VCaP (cell line): ENCODE measurements around the gene MBOAT1.
A peak's percentile ranks its signal among the peaks of the same experiment; 100 is the strongest.

Experiments used
- H3K27ac ChIP-seq: fragments of 450-650 bp; 2 replicates; pipeline ENCODE4 v1.5.1; 2017
- TF ChIP-seq, protein P1 (sequence below): fragments of 450-650 bp; conservative IDR thresholded peaks from 2 replicates; pipeline ENCODE4 v1.5.1; 2017; ENCODE audit warnings: mild to moderate bottlenecking, moderate library complexity

MBOAT1 gene

DNA sequence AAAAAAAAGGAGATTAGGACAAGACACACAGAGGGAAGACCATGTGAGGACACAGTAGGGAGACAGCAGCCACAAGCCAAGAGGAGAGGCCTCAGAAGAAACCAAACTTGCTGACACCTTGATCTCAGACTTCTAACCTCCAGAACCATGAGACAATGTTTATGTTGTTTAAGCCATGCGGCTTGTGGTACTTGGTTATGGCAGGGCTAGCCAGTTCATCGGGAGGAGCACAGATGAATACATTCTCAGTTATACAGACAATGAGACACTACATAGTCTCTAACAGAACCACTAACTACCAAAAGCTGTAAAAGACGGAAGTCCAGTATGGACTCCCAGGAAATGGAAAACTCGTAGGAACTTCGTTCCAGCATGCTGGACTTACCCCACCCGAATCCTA lies 116.8 kb downstream of the MBOAT1 start:
- no peak overlapping the region for H3K27ac ChIP-seq
- TF ChIP-seq, protein P1, sequence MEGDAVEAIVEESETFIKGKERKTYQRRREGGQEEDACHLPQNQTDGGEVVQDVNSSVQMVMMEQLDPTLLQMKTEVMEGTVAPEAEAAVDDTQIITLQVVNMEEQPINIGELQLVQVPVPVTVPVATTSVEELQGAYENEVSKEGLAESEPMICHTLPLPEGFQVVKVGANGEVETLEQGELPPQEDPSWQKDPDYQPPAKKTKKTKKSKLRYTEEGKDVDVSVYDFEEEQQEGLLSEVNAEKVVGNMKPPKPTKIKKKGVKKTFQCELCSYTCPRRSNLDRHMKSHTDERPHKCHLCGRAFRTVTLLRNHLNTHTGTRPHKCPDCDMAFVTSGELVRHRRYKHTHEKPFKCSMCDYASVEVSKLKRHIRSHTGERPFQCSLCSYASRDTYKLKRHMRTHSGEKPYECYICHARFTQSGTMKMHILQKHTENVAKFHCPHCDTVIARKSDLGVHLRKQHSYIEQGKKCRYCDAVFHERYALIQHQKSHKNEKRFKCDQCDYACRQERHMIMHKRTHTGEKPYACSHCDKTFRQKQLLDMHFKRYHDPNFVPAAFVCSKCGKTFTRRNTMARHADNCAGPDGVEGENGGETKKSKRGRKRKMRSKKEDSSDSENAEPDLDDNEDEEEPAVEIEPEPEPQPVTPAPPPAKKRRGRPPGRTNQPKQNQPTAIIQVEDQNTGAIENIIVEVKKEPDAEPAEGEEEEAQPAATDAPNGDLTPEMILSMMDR: no peak

GRCh38 chr6:20092071-20092566 lies 120.2 kb downstream of the MBOAT1 start:
- TF ChIP-seq, protein P1: peak; percentile 95
- no peak overlapping the region for H3K27ac ChIP-seq

DNA sequence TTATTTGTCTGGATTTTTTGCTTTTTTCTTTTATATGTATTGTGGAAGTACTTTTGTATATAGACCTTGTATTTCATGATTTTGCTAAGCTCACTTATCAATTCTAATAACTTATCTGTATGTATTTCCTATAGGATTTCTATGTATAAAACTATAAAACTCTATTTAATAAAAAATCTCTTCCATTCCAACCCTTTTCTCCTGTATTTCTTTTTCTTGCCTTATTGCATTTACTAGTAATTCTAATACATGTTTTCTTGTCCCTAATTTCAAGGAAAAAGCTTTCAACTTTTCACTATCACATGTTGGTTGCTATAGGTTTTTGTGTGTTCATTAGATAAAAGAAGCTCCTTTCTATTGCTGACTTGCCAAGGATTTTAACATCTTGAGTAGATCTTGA lies 125.3 kb downstream of the MBOAT1 start:
- TF ChIP-seq, protein P1: no peak
- H3K27ac ChIP-seq: no peak overlapping the region

GRCh38 chr6:20085817-20086216 lies 126.5 kb downstream of the MBOAT1 start:
- H3K27ac ChIP-seq: no peak overlapping the region
- TF ChIP-seq, protein P1: no peak

- TF ChIP-seq, protein P1: no peak
- H3K27ac ChIP-seq: no peak overlapping the region
These were observed 127.9 kb downstream of the MBOAT1 start for GRCh38 chr6:20084411-20084810.

DNA sequence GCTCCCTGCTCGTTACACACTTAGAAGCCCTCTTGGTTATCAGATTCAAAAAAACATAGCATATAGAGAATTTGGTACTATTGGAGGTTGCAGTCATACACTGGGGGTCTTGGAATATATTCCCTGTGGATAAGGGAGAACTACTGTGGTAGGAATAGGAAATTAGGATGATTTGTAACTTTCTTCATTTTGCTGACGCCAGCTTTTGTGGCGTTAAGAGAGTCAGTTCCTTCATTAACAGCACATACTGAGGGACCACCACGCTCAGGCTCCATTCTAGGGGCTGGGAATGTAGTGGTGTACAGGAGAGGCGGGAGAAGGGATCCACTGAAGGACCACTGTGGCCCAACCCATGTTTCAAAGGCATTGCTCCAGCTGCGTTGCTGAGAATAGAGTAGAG lies 140.3 kb downstream of the MBOAT1 start:
- H3K27ac ChIP-seq: no peak overlapping the region
- TF ChIP-seq, protein P1: no peak

GRCh38 chr6:20070047-20070446 lies 142.2 kb downstream of the MBOAT1 start:
- H3K27ac ChIP-seq: no peak overlapping the region
- TF ChIP-seq, protein P1: no peak
